Epithelial cell of proximal tubule (primary cell): Measurements from ENCODE around the gene PHLDA3. TPM values are rescaled to one million over a fixed set of nuclear protein-coding genes. Genes with fewer than 3 reads are reported as not detected.

Experiments
- DNase-seq: peaks from one replicate; pipeline ENCODE4 v3.0.0-alpha.2; 2011; ENCODE audit warnings: low read depth
- H3K4me3 ChIP-seq: 2 replicates; pipeline ENCODE4 v1.5.1; 2011; ENCODE audit warnings: low read depth, mild to moderate bottlenecking, low read length
- total RNA-seq: library from RNA; depleted of rRNA; stranded (reverse); fragments of >200 nt; gene quantifications from 2 replicates; pipeline ENCODE4 v1.2.3, GENCODE V29; 2015
- TF ChIP-seq, protein P1 (sequence below): conservative IDR thresholded peaks from 2 replicates; pipeline ENCODE4 v1.5.1; 2012; ENCODE audit warnings: low read depth, mild to moderate bottlenecking, low read length

PHLDA3 gene
- total RNA-seq, 1 donor from 2014 or later = 53.9 TPM

- DNase-seq = no peak
- TF ChIP-seq, protein P1, sequence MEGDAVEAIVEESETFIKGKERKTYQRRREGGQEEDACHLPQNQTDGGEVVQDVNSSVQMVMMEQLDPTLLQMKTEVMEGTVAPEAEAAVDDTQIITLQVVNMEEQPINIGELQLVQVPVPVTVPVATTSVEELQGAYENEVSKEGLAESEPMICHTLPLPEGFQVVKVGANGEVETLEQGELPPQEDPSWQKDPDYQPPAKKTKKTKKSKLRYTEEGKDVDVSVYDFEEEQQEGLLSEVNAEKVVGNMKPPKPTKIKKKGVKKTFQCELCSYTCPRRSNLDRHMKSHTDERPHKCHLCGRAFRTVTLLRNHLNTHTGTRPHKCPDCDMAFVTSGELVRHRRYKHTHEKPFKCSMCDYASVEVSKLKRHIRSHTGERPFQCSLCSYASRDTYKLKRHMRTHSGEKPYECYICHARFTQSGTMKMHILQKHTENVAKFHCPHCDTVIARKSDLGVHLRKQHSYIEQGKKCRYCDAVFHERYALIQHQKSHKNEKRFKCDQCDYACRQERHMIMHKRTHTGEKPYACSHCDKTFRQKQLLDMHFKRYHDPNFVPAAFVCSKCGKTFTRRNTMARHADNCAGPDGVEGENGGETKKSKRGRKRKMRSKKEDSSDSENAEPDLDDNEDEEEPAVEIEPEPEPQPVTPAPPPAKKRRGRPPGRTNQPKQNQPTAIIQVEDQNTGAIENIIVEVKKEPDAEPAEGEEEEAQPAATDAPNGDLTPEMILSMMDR = no peak
- no peak overlapping the region for H3K4me3 ChIP-seq
These were observed 46.5 kb downstream of the PHLDA3 start for GRCh38 chr1:201422436-201423030.

DNA sequence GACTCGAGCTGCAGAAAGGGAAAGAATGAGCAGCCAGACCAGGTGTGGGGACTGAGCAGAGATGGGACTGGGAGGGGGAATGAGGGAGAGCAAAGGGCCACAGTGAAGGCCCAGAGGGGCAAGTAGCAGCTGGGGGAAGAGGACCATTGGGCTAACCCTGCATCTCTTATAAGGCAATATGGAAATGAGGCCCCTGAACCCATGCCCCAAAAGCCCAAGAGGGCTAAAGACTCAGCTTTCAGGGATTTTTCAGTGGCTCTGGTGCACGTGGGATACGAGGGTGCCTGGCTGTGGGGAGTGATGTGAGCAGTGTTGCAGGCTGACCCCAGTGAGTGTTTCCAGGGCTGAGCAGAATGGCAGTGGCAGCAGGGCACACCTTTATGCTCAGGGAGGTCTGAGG, 47.0 kb downstream of the PHLDA3 start:
- DNase-seq = no peak
- TF ChIP-seq, protein P1 = no peak

GRCh38 chr1:201421041-201421440, 47.9 kb downstream of the PHLDA3 start:
- TF ChIP-seq, protein P1 = no peak
- no peak for DNase-seq
- H3K4me3 ChIP-seq = no peak overlapping the region

More for the DNA sequence above, 47.0 kb downstream of the PHLDA3 start:
- H3K4me3 ChIP-seq = no peak overlapping the region

DNA sequence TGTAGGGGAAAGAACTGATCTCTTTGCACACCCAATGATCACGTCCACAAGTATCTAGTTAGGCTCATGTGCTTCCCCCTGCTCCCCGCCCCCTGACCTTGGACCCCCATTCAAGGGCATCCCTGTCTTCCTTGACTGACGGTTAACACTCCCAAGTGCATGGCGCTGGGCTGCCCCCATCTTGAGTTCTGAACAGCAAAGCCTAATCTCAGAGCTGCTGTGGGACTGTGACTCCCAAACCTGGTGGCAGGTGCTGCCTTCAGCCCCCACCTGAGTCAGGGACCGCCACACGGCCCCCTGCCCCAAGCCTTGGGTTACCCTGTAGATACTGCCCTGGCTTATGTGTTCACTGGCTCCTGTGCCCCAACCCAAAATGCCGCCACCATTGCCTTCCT, 48.4 kb downstream of the PHLDA3 start:
- DNase-seq = no peak

DNA sequence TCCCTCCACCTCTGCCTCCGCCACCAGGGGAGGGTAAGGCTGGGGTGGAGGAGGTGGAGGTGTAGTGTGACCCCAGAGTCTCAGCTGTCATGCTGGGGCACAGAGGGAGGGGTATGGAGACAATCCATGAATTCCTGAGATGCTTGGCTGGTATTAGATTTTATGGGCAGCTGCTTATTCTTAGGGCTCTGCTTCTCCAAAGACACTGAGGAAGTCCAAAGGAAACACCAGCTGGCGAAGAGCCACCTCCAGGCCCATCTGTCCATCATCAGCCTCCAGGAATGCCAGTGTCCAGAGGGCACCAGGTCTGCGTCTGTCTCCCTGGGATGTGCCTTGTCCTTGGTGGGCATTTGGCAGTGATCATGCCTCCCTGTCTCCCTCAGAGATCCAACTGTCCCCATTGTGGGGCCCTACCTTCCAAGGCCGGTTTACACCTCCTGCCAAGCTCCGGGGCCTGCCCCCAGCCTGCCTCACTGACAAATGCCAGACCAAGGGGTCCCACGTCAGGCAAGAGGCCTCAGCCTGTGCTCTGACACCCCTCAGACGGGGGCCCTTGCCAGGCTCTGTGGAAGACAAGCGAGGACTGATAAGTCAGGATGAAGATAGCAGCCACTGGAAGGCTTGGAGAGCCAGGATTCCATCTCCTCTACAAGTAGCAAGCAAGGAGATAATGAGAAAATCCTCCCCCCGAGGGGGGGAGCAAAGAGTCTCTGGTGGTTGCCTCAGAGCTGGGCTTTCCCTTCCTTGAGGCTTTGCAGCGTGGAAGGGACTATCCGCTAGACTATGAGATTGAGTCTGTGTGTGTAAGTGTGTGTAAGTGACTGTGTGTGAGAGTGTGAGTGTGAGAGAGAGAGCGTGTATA, 49.0 kb downstream of the PHLDA3 start:
- H3K4me3 ChIP-seq = no peak overlapping the region
- TF ChIP-seq, protein P1 = no peak
- DNase-seq = no peak

More for the DNA sequence above, 48.4 kb downstream of the PHLDA3 start:
- no peak overlapping the region for H3K4me3 ChIP-seq
- TF ChIP-seq, protein P1 = no peak

- no peak overlapping the region for H3K4me3 ChIP-seq
- no peak for DNase-seq
- TF ChIP-seq, protein P1 = no peak
These were observed 49.7 kb downstream of the PHLDA3 start for GRCh38 chr1:201419256-201419655.
